Tibial nerve (tissue), 4 donors: ENCODE measurements around the gene MGMT.

Experiments used
- EP300 ChIP-seq, 2 donors: sonication (generic); formaldehyde crosslinking; IDR thresholded peaks; one replicate each; pipeline ENCODE4 v1.6.1; 2017; ENCODE audit warnings: antibody characterized with exemption in 2 of 2, mild to moderate bottlenecking in 1 of 2
- POLR2A ChIP-seq, 2 donors: fragments of 450-650 bp; IDR thresholded peaks; one replicate each; pipeline ENCODE4 v1.6.1; 2017; ENCODE audit warnings: antibody characterized with exemption in 2 of 2, mild to moderate bottlenecking in 2 of 2, moderate library complexity in 2 of 2
- TF ChIP-seq, protein P1 (sequence below), 5 experiments: fragments of 200-600 bp in 3 of 5; fragments of 450-650 bp in 2 of 5; sonication (generic) in 3 of 5; IDR thresholded peaks; one replicate each; pipeline ENCODE4 v1.5.1; 2016 to 2019; ENCODE audit warnings: antibody characterized with exemption in 5 of 5, mild to moderate bottlenecking in 3 of 5, moderate library complexity in 2 of 5

DNA sequence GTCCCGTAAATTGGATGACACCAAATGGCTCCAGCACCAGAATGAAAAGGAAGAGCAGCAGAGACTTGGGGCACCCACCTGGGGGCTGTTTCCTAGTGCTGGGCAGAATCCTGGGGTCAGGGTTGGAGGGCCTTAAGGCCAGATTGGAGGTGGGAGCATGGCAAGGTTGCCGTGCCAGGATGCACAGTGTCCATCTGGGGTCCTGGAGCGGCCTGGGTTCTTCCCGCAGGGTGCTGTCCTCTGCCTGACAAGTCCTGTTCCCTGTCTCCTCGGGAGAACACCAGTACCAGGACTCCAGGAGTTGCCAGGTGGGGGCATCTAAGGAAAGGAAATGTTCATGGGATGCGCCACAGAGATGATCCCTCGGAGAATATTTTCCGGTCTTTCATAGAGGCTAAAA lies 42.8 kb downstream of the MGMT start:
- TF ChIP-seq, protein P1, sequence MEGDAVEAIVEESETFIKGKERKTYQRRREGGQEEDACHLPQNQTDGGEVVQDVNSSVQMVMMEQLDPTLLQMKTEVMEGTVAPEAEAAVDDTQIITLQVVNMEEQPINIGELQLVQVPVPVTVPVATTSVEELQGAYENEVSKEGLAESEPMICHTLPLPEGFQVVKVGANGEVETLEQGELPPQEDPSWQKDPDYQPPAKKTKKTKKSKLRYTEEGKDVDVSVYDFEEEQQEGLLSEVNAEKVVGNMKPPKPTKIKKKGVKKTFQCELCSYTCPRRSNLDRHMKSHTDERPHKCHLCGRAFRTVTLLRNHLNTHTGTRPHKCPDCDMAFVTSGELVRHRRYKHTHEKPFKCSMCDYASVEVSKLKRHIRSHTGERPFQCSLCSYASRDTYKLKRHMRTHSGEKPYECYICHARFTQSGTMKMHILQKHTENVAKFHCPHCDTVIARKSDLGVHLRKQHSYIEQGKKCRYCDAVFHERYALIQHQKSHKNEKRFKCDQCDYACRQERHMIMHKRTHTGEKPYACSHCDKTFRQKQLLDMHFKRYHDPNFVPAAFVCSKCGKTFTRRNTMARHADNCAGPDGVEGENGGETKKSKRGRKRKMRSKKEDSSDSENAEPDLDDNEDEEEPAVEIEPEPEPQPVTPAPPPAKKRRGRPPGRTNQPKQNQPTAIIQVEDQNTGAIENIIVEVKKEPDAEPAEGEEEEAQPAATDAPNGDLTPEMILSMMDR (IDR thresholded peaks at IDR 0.05) = no peak
- TF ChIP-seq POLR2A (IDR thresholded peaks at IDR 0.05) = no peak
- no peak for TF ChIP-seq EP300 (IDR thresholded peaks at IDR 0.05)
